Activated gamma-delta T cell treated with Interleukin-2 at 50 U/mL for 16 hours (primary cell): ENCODE measurements around the gene MAEA.
"Not testable (repeated sequence)": the region's sequence is repeated elsewhere in the genome, so short reads cannot be mapped to it uniquely, and the experiment has no call there.

Experiments used
- DNase-seq: peaks from one replicate; pipeline ENCODE4 v3.0.0-alpha.2; 2020

MAEA gene

GRCh38 chr4:1369479-1370079, 79.9 kb downstream of the MAEA start:
- no peak for DNase-seq

GRCh38 chr4:1370321-1371124, 80.8 kb downstream of the MAEA start:
- DNase-seq = no peak

GRCh38 chr4:1371176-1372165, 81.8 kb downstream of the MAEA start:
- no peak for DNase-seq

- not testable (repeated sequence) for DNase-seq
Observed at GRCh38 chr4:1372576-1372975, 82.9 kb downstream of the MAEA start.

DNA sequence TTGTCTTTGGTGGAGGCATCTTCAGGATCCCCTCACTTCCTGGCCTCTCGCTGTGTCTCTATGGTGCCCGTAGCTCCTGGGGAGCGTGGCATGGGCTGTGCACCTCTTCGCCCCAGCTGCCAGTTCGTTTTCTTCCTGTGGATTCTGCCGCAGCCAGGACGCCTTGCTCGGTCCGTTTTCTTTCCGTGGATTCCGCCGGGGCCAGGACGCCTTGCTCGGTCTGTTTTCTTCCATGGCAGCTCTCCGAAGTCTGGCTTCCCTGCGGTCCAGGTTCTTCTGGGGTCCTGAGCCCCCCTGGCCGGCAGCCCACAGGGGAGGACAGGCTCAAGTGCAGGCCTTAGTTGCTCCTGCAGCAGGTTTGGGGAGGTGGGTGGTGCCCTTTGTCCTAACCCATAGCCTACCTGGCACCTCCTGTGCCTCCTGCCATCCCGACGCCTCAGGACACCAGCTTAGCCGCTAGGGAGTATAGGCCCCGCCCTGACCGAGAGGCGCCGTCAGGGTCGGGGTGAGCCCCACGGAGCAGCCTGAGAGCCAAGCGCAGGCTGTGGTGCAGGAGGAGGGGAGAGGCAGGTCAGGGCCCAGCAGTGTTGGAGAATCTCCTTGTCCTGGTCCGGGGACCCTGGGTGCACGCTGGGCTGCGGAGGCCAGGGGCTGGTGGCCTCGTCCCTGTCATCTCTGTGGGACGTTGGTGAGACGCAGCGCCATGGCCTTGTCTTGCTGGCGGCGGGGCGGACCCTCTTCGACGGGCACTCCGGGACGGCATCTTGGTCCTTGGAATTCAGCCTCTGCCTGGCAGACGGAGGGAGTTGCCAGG, 84.4 kb downstream of the MAEA start:
- DNase-seq = no peak

DNA sequence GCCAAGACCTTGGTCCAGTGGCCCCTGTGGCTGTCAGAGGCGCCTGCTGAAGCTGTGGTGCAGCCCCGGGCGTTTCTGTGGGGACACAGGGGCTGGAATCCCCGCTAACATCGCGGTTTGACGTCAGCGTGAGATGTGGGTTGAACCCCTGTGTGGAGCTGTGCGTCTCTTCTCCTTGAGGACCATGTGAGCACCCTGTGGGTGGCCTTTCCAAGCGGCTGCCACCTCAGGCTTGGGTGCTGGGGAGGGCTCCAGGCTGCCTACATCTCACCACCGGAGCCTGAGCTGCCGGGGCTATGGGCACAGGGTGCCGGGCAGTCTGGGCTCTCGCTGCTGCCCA, 85.0 kb downstream of the MAEA start:
- DNase-seq = no peak

GRCh38 chr4:1375051-1375721, 85.5 kb downstream of the MAEA start:
- no peak for DNase-seq

DNA sequence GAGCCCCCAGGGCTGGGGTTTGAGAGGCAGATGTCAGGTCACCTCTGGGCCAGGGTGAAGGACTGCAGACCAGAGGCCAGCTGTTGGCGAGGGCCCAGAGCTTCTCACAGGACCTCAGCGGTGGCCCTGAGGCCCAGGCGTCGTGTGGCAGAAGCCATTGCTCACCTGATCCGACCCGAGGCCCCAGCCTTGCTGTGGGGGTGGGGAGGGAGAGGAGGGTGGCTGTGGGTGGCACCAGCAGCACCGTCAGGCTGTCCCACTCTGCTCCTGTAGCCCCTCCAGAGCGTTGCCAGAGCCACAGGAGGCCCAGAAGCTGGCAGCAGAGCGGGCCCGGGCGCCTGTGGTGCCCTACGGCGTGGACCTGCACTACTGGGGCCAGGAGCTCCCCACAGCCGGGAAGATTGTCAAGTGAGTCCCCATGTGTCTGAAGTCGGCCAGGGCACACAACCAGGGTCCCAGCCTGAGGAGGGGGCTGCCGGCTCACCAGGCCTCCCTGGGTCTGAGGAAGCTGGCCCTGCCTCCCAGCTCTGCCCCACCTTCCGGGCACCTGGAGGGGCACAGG, 86.2 kb downstream of the MAEA start:
- DNase-seq = no peak

DNA sequence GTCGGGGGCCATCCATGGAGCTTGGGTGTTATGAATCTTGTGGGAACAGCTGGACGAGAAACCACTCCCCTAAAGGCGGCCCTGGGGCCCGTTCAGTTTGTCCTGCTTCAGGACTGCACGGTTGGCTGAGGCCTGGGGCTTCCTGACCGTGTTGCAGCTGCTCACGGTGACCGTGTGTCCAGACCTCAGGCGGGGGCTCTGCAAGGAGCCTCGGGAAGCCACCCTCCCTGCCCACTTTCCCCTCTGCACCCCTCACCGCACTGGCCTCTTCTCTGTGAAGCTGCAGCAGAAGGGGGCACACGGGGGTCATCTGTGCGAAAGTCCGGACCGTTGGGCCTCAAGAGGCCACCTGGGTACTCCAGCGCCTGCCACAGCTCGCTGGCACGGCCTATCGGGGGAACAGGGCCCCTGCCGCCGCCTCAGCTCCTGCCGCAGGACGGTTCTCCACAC, 86.7 kb downstream of the MAEA start:
- DNase-seq = no peak

- DNase-seq = no peak
Observed at GRCh38 chr4:1376841-1377605, 87.3 kb downstream of the MAEA start.

GRCh38 chr4:1377606-1378261, 88.0 kb downstream of the MAEA start:
- no peak for DNase-seq

DNA sequence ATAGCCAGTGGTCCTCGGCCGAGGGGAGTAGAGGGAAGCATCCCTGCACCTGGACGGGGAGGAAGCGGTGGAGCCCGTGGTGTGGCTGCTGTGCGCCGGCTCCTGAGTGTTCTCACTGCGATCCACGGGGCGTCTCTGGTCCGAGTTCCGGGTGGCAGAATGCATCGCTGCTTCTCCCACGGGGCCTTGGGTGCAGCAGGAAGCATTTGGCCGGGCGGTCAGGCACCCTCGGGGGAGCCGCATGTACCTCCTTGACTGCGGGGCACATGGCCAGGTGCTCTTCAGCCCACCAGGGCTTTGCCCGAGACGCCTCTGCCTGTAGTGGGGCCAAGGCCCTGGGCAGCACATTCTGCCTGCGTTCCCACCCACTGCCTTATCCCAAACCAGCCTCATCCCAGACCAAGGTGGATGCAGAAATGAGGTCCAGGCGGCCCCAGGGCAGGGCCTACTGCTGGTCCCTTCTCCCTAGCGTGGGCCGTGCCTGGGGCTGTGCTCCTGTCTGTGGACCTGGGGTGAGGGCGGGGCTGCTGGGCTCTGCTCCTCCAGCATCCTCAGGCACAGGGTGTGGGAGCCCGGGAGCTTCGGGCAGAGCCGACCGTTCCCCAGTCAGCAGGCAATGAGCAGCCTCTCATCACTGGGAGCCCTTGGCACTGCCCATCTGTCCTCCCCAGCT, 89.0 kb downstream of the MAEA start:
- DNase-seq = no peak

DNA sequence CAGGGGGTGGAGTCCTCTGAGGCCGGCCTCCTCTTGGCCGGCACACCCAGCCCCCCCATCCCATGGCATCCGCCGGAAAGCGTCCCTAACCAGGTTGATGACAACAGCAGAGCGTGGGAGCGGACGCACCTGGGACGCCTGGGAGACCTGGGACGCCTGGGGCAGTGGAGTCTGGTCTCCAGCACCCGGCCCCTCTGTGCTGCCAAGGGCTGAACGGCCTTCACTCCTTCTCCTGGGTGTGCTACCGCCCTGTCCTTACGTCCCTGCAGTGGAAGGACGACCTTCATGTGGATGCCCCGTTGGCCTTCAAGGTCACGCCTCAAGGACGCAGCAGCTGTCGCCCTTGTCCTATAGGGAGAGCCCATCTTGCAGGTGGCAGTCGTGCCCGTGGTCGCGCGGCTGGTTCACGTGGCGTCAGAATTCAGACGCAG, 89.7 kb downstream of the MAEA start:
- no peak for DNase-seq

- DNase-seq = no peak
Observed at GRCh38 chr4:1379801-1380331, 90.2 kb downstream of the MAEA start.

DNA sequence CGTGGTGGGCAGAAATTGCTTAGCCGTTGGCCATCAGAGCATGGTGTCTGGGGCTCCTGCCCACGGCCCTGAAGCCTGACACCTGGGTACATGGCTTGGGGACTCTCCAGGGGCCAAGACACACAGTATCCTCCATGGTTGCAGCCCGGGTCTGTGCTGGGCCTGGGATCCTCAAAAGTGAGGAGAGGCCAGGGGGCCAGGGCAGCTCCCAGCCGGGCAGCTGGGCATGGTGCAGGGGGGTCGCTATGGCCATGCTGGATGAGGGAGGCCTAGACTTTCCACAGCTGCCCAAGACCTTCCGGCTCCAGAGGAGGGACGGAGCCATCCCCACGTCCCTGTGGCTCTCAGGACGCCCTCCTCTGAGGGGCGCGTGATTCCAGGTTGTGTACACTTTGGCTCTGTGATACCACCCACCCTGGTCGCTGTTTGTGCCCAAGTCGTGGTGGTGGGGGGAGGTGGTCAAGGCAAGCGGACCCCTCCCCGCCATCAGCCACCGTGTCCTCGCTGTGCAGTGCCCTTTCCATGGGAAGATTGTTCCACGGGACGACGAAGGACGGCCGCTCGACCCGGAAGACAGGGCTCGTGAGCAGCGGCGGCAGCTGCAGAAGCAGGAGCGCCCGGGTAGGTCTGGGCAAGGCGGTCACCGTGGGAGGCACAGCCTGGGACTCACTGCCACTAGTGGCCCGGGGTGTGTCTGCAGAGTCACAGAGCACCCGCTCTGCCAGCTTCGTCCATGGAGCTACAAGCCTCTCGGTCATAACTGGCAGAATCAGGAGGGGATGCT, 90.9 kb downstream of the MAEA start:
- no peak for DNase-seq

GRCh38 chr4:1381181-1381621, 91.5 kb downstream of the MAEA start:
- no peak for DNase-seq

GRCh38 chr4:1381944-1382541, 92.4 kb downstream of the MAEA start:
- no peak for DNase-seq
